SK-N-SH treated with all-trans-retinoic acid at 6 μM for 48 hours (cell line): Measurements from ENCODE around the gene TMEM182.

Source experiments
- ATAC-seq: fragments of 200-7000 bp; cut with Tn5 transposase; 3 replicates; pipeline ENCODE4 v1.9.1; 2020; ENCODE audit warnings: mild to moderate bottlenecking, moderate library complexity
- ARNTL ChIP-seq: fragments of 450-650 bp; formaldehyde crosslinking; IDR thresholded peaks from 2 replicates; pipeline ENCODE4 v1.5.0; 2020; ENCODE audit warnings: low read depth, mild to moderate bottlenecking, moderate library complexity, borderline replicate concordance
- CREB5 ChIP-seq: fragments of 250-450 bp; sonication (Bioruptor Pico); IDR thresholded peaks from 2 replicates; pipeline ENCODE4 v1.5.1; 2020; ENCODE audit warnings: low read depth, mild to moderate bottlenecking, moderate library complexity
- CSDC2 ChIP-seq: fragments of 250-450 bp; sonication (Bioruptor Pico); IDR thresholded peaks from 2 replicates; pipeline ENCODE4 v1.5.0; 2020; ENCODE audit warnings: mild to moderate bottlenecking, moderate library complexity
- CSRNP3 ChIP-seq: fragments of 250-450 bp; sonication (Bioruptor Pico); IDR thresholded peaks from 2 replicates; pipeline ENCODE4 v1.5.1; 2021; ENCODE audit warnings: mild to moderate bottlenecking, moderate library complexity
- GLIS3 ChIP-seq: fragments of 250-450 bp; sonication (Bioruptor Pico); IDR thresholded peaks from 2 replicates; pipeline ENCODE4 v1.5.0; 2020; ENCODE audit warnings: mild to moderate bottlenecking, moderate library complexity
- ISL1 ChIP-seq: fragments of 250-450 bp; sonication (Bioruptor Pico); IDR thresholded peaks from 2 replicates; pipeline ENCODE4 v2.1.2; 2022; ENCODE audit warnings: mild to moderate bottlenecking, moderate library complexity
- PATZ1 ChIP-seq: fragments of 250-450 bp; sonication (Bioruptor Pico); IDR thresholded peaks from 2 replicates; pipeline ENCODE4 v1.8.0; 2020; ENCODE audit warnings: mild to moderate bottlenecking, moderate library complexity, borderline replicate concordance
- PPARA ChIP-seq: fragments of 250-450 bp; sonication (Bioruptor Pico); IDR thresholded peaks from 2 replicates; pipeline ENCODE4 v1.5.0; 2020; ENCODE audit warnings: mild to moderate bottlenecking, borderline replicate concordance
- RARB ChIP-seq: fragments of 250-450 bp; sonication (Bioruptor Pico); IDR thresholded peaks from 2 replicates; pipeline ENCODE4 v1.8.0; 2021; ENCODE audit warnings: mild to moderate bottlenecking, moderate library complexity
- SNAI2 ChIP-seq: fragments of 250-450 bp; sonication (Bioruptor Pico); IDR thresholded peaks from 2 replicates; pipeline ENCODE4 v1.5.0; 2020; ENCODE audit warnings: mild to moderate bottlenecking, moderate library complexity
- TOX ChIP-seq: fragments of 250-450 bp; sonication (Bioruptor Pico); IDR thresholded peaks from 2 replicates; pipeline ENCODE4 v1.8.0; 2021; ENCODE audit warnings: mild to moderate bottlenecking, moderate library complexity, borderline replicate concordance
- ZC3H10 ChIP-seq: fragments of 250-450 bp; sonication (Bioruptor Pico); IDR thresholded peaks from 2 replicates; pipeline ENCODE4 v1.5.1; 2021; ENCODE audit warnings: mild to moderate bottlenecking, moderate library complexity
- ZFP3 ChIP-seq: fragments of 250-450 bp; sonication (Bioruptor Pico); IDR thresholded peaks from 2 replicates; pipeline ENCODE4 v1.5.0; 2020; ENCODE audit warnings: mild to moderate bottlenecking, moderate library complexity
- ZFP30 ChIP-seq: fragments of 450-650 bp; formaldehyde crosslinking; IDR thresholded peaks from 2 replicates; pipeline ENCODE4 v1.5.0; 2022; ENCODE audit warnings: mild to moderate bottlenecking, moderate library complexity
- ZNF565 ChIP-seq: fragments of 450-650 bp; formaldehyde crosslinking; conservative IDR thresholded peaks from 2 replicates; pipeline ENCODE4 v1.5.0; 2020; ENCODE audit warnings: low read depth, mild to moderate bottlenecking, moderate library complexity
- ZNF8 ChIP-seq: fragments of 450-650 bp; formaldehyde crosslinking; IDR thresholded peaks from 2 replicates; pipeline ENCODE4 v1.5.0; 2020; ENCODE audit warnings: mild to moderate bottlenecking, moderate library complexity
- TF ChIP-seq, protein P1 (sequence below): fragments of 250-450 bp; sonication (Bioruptor Pico); IDR thresholded peaks from 2 replicates; pipeline ENCODE4 v1.5.0; 2020; ENCODE audit warnings: mild to moderate bottlenecking, moderate library complexity

The TMEM182 gene

DNA sequence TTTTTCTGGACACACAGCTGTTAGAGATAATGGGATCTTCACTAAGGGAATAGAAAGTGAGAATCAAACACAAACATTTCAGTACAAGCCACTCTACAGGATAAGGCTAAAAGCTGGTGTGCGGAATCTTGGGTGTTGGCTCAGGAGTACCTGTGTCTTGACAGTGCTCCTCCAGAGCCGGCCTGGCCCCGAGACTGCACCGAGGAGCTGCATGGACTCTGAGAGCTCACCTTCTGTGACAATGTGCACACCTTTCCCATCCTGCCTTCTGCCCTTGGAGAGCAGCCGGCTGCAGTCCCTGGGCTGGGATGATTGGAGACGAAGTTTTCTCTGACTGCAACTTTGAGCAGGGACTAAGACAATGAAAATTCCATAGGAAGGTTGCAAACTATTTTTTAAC lies 89.1 kb downstream of the TMEM182 start:
- ATAC-seq: no peak
- TF ChIP-seq PATZ1 (CRISPR knock-in tag): no peak
- TF ChIP-seq ZC3H10 (CRISPR knock-in tag): no peak
- no peak for TF ChIP-seq ISL1 (CRISPR knock-in tag)
- TF ChIP-seq ZFP3 (CRISPR knock-in tag): no peak
- no peak for TF ChIP-seq SNAI2 (CRISPR knock-in tag)
- TF ChIP-seq CSRNP3: no peak
- no peak for TF ChIP-seq ZNF565 (CRISPR knock-in tag)
- TF ChIP-seq, protein P1, sequence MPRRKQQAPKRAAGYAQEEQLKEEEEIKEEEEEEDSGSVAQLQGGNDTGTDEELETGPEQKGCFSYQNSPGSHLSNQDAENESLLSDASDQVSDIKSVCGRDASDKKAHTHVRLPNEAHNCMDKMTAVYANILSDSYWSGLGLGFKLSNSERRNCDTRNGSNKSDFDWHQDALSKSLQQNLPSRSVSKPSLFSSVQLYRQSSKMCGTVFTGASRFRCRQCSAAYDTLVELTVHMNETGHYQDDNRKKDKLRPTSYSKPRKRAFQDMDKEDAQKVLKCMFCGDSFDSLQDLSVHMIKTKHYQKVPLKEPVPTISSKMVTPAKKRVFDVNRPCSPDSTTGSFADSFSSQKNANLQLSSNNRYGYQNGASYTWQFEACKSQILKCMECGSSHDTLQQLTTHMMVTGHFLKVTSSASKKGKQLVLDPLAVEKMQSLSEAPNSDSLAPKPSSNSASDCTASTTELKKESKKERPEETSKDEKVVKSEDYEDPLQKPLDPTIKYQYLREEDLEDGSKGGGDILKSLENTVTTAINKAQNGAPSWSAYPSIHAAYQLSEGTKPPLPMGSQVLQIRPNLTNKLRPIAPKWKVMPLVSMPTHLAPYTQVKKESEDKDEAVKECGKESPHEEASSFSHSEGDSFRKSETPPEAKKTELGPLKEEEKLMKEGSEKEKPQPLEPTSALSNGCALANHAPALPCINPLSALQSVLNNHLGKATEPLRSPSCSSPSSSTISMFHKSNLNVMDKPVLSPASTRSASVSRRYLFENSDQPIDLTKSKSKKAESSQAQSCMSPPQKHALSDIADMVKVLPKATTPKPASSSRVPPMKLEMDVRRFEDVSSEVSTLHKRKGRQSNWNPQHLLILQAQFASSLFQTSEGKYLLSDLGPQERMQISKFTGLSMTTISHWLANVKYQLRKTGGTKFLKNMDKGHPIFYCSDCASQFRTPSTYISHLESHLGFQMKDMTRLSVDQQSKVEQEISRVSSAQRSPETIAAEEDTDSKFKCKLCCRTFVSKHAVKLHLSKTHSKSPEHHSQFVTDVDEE (CRISPR knock-in tag): no peak
- TF ChIP-seq ARNTL (CRISPR knock-in tag): no peak
- no peak for TF ChIP-seq TOX (CRISPR knock-in tag)

GRCh38 chr2:102852867-102853266 lies 91.0 kb downstream of the TMEM182 start:
- TF ChIP-seq RARB (no peak), ZFP30 (CRISPR knock-in tag) (no peak), ZNF8 (no peak), GLIS3 (CRISPR knock-in tag) (no peak), CSDC2 (CRISPR knock-in tag) (no peak), CREB5 (CRISPR knock-in tag) (no peak), PATZ1 (CRISPR knock-in tag) (no peak), ARNTL (CRISPR knock-in tag) (no peak), ZFP3 (CRISPR knock-in tag) (no peak), ZC3H10 (CRISPR knock-in tag) (no peak), PPARA (no peak)
- TF ChIP-seq, protein P1 (CRISPR knock-in tag): no peak
- no peak for ATAC-seq
